Activated CD4-positive, alpha-beta T cell treated with anti-CD3 and anti-CD28 coated beads for 48 hours (primary cell): Measurements from ENCODE around the gene RNF212B.
"Not testable (repeated sequence)": the region's sequence is repeated elsewhere in the genome, so short reads cannot be mapped to it uniquely, and the experiment has no call there.

Experiments used
- DNase-seq: peaks from one replicate; pipeline ENCODE4 v3.0.0-alpha.2; 2020

RNF212B gene

GRCh38 chr14:23237772-23238594 is at the start of gene RNF212B:
Gene RNF212B (plus strand): TSS chr14:23237936. CDS start chr14:23240346, 2,410 bp downstream.
- peak; percentile 93 for DNase-seq

GRCh38 chr14:23193432-23193831 is 44.3 kb upstream of the RNF212B start:
- no peak for DNase-seq

GRCh38 chr14:23195552-23196101 is 42.1 kb upstream of the RNF212B start:
- no peak for DNase-seq

DNA sequence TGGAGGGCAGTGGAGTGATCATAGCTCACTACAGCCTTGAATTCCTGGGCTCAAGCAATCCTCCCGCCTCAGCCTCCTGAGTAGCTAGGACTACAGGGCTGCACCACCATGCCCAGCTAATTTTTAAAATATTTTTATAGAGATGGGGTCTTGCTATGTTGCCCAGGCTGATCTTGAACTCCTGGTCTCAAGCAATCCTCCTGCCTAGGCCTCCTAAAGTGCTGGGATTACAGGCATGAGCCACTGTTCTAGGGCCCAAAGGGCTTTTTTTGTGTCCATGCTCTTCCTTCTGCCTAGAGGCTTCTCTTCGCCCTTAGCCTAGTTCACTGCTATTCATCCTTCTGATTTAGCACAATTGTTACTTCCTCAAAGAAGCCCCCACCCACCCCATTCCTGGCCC is 41.2 kb upstream of the RNF212B start:
- DNase-seq = not testable (repeated sequence)

DNA sequence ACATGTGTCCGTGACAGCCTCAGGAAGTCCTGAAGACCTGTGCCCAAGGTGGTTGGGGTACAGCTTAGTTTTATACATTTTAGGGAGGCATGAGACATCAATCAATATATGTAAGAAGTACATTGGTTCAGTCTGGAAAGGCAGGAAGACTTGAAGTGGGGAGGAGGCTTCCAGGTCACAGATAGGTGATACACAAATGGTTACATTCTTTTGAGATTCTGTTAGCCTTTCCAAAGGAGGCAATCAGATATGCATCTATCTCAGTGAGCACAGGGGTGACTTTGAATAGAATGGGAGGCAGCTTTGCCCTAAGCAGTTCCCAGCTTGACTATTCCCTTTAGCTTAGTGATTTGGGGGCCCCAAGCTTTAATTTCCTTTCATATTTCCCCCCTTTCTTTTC is 38.6 kb upstream of the RNF212B start:
- not testable (repeated sequence) for DNase-seq

DNA sequence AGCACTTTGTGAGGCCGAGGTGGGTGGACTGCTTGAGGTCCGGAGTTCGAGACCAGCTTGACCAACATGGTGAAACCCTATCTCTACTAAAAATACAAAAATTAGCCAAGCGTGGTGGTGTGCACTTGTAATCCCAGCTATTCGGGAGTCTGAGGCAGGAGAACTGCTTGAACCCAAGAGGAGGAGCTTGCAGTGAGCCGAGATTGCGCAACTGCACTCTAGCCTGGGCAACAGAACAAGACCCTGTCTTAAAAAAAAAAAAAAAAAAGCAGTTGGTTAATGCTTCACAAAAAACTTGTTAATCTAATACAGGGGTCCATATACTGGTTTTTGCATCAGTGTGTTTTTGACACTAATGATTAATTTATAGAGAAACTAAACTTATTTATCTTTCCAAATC is 35.7 kb upstream of the RNF212B start:
- DNase-seq = no peak

GRCh38 chr14:23206422-23207145 is 31.2 kb upstream of the RNF212B start:
- no peak for DNase-seq

DNA sequence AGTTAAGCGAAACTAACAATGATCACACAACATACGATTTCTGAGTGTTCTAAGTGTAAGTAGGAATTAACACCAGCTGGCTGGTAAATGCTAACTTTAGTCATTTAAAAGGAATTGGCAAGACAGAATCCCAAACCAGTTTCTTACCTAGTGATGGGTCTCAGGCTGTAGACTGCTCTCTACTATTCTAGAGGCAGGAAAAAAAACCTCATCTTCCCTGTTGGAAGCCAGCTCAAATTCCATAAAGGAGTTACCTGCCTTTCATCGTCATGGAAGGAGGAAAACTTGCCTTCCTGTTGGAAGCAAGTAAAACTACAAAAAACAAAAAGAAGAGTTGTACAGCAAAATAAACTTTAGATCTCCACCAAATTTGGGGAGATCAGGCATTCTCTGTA is 30.6 kb upstream of the RNF212B start:
- DNase-seq = no peak

DNA sequence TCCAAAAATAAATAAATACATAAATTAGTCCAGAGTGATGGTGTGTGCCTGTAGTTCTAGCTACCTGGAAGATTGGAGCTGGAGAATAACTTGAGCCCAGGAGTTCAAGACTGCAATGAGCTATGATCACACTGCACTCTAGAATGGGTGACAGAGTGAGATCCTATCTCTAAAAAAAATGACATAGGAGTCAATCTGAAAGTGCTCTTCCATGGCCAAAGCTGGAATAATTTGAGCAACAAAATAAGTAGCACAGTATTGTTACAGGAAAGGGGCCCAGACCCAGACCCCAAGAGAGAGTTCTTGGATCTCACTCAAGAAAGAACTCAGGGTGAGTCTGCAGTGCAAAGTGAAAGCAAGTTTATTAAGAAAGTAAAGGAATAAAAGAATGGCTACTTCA is 29.4 kb upstream of the RNF212B start:
- no peak for DNase-seq

DNA sequence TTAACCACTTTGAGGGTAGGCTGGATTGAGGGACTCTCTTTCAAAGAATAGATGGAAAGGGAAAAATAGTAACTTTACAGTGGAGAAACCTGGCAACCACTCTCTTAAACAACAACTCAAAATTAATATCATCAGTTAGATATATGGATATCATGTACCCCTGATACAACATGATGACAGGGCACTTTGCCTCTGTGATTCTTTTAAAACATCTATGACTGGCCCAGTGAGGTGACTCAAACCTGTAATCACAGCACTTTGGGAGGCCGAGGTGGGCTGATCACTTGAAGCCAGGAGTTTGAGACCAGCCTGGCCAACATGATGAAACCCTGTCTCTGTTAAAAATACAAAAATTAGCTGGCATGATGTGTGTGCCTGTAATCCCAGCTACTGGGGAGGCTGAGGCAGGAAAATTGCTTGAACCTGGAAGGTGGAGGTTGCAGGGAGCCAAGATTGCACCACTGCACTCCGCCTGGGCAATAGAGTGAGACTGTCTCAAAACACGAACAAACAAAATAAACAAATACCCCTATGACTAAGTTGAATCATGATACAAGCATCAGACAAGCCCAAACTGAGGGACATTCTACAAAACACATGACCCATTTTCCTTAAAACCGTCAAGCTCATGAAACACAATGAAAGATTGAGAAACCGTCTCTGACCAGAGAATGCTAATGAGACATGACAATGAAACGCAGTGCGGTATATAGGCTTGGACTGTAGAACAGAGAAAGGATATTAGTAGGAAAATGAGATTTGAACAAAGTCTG is 27.9 kb upstream of the RNF212B start:
- no peak for DNase-seq

- DNase-seq = no peak
Observed at GRCh38 chr14:23215421-23215820, 22.3 kb upstream of the RNF212B start.

DNA sequence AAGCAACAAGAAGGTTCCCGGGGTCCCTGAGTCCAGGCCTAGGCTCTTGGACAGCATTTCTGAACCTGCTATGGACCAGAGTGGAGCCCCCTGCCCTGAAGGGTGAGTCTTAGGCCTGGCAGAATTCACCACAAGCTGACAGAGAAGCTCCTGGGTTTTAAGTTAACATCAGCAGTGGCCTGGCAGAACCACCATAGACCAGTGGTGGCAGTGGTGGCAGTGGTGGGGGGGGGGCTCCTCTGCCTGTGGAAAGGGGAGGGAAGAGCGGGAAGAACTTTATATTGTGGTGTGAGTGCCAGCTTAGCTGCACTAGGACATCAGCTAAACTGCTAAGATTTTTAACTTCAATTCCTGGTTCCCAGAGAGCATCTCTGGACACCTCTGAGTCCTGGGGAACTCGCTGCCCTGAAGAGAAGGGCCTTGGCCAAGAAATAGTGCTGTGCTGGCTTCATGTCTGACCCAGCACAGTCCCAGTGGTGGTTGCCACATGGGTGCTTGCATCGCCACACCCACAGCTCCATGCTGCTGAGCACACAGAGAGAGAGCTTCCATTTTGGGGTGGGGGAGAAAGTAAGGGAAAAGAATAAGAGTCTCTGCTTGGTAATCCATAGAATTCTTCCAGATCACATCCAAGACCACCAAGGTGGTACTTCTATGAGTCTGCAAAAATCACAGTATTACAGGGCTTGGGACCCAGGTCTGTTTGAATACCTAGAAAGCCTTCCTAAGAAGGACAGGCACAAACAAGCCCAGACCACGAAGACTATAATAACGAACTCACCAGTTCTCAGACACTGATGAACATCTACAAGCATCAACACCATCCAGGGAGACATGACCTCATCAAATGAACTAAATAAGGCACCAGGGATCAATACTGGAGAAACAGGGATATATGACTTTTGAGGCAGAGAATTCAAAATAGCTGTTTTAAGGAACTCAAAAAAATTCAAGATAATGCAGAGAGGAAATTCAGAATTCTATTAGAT is 20.4 kb upstream of the RNF212B start:
- DNase-seq = no peak

GRCh38 chr14:23219075-23219474 is 18.7 kb upstream of the RNF212B start:
- no peak for DNase-seq

- not testable (repeated sequence) for DNase-seq
Observed at GRCh38 chr14:23224958-23225357, 12.8 kb upstream of the RNF212B start.

GRCh38 chr14:23227566-23227965 is 10.2 kb upstream of the RNF212B start:
- no peak for DNase-seq

GRCh38 chr14:23228812-23229211 is 8.9 kb upstream of the RNF212B start:
- DNase-seq = no peak

DNA sequence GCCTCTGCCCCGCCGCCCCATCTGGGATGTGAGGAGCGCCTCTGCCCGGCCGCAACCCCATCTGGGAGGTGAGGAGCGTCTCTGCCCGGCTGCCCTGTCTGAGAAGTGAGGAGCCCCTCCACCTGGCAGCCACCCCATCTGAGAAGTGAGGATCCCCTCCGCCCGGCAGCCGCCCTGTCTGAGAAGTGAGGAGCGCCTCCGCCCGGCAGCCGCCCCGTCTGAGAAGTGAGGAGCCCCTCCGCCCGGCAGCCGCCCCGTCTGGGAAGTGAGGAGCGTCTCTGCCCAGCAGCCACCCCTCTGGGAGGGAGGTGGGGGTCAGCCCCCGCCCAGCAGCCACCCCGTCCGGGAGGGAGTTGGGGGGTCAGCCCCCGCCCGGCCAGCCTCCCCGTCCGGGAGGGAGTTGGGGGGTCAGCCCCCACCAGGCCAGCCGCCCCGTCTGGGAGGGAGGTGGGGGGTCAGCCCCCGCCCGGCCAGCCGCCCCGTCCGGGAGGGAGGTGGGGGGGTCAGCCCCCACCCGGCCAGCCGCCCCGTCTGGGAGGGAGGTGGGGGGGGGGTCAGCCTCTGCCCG is 5.4 kb upstream of the RNF212B start:
- DNase-seq = not testable (repeated sequence)

GRCh38 chr14:23240661-23241060 is 2.9 kb downstream of the RNF212B start:
- DNase-seq = no peak

DNA sequence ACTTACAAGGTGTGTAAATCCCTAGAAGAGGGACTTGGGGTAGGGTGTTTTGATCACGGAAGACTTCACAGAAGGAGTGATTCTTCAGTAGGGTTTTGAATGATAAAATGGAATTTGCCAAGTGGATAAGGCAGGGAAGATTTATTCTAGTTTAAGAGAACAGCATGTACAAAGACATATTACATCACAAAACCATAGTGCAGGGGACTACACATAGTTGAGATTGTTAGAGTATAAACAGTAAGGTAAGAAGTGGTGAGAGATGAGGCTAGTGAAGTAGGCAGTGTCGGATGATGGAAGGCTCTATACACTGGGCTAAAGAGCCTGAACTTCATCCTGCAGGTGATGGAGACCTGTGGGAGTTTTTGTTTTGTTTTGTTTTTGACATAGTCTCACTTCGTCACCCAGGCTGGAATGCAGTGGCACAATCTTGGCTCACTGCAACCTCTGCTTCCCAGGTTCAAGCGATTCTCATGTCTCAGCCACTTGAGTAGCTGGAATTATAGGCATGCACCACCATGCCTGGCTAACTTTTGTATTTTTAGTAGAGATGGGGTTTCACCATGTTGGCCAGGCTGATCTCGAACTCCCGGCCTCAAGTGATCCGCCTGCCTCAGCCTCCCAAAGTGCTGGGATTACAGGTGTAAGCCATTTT is 3.5 kb downstream of the RNF212B start:
- not testable (repeated sequence) for DNase-seq

- DNase-seq = no peak
Observed at GRCh38 chr14:23242076-23242475, 4.3 kb downstream of the RNF212B start.

GRCh38 chr14:23243066-23243465 is 5.3 kb downstream of the RNF212B start:
- DNase-seq = no peak
